GM10266 (cell line): ENCODE results near the gene TOX2.

Experiments
- DNase-seq: peaks from one replicate; pipeline ENCODE4 v3.0.0; 2012; ENCODE audit errors: extremely low spot score
- TF ChIP-seq, protein P1 (sequence below): IDR thresholded peaks from 2 replicates; pipeline ENCODE4 v1.5.1; 2012; ENCODE audit warnings: mild to moderate bottlenecking, low read depth; ENCODE audit not compliant: control insufficient read depth, insufficient read depth; ENCODE audit errors: missing control alignments

Gene TOX2

DNA sequence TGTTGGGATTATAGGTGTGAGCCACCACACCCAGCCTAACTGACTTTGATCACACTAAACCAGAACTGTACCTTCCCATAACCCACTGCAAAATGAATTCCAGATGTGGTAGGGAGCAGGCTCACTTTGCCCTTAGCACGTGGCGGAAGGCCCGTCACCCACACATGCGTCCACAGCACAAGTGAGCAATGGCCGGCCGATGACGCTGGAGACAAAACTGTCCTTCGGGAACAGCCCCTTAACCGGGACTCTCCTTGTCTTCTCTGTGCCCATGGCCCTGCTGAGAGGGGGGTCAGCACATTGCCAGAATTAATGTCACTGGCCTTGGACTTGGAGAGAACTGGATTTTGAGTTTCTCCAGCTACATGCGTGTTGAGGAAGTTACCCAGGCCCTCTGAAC is 107.2 kb downstream of the TOX2 start:
- TF ChIP-seq, protein P1, sequence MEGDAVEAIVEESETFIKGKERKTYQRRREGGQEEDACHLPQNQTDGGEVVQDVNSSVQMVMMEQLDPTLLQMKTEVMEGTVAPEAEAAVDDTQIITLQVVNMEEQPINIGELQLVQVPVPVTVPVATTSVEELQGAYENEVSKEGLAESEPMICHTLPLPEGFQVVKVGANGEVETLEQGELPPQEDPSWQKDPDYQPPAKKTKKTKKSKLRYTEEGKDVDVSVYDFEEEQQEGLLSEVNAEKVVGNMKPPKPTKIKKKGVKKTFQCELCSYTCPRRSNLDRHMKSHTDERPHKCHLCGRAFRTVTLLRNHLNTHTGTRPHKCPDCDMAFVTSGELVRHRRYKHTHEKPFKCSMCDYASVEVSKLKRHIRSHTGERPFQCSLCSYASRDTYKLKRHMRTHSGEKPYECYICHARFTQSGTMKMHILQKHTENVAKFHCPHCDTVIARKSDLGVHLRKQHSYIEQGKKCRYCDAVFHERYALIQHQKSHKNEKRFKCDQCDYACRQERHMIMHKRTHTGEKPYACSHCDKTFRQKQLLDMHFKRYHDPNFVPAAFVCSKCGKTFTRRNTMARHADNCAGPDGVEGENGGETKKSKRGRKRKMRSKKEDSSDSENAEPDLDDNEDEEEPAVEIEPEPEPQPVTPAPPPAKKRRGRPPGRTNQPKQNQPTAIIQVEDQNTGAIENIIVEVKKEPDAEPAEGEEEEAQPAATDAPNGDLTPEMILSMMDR = no peak
- DNase-seq = no peak

DNA sequence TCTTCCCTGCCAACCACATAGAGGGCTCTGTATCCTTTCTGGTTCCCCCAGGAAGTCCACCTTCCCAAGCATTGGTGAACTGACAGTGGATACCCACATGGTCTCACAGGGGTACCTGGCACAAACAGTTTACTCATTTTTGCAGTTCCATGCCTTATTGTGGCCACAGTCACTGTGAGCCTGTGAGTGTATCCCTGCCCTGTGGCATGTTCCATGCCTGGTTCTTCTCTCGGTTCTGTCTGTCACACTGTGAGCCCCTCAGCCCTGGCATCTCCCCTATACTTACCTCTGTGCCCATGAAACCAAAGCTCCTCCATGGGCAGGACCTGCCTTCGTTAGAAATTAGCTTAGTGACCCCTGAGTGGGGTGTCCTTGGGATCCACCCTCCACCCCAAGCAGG is 107.8 kb downstream of the TOX2 start:
- TF ChIP-seq, protein P1 = no peak
- DNase-seq = no peak

DNA sequence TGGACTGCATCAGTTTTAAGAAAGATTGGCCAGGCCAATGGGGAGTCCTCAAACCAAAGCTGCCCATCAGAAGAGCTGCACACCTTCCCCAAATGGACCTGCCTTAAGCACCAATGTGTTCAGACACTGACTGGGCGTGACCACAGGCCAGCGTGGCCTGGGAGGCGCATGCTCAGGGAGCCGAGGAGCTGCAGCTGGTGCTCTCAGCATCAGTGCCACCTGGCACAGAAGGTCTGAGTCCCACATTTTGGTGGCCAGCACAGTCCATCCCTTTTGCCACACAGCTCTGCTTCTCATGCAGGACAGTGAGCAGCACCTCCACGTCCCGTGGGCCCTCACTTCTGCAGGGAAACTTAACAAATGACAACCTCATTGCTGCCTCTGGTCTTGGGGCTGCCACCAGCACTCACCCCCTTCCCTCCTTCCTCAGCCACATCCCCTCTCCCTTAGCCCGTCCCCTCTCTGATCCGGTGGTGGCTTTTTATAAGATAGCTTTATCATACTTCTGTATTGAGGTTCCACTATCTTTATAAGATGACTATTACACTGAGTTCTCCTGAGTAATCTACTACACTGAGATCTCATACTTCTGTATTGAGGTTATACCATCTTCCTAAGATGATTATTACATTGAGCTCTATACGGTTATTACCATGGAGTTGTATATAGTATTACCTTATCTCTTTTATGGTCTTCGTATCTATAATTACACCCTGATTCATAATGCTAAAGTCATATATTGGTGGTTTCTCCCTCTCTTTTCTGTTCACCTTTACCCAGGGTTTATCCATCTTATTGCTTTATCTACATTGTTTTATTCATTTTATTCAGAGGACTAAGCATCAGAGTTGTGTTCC is 109.1 kb downstream of the TOX2 start:
- TF ChIP-seq, protein P1 = no peak
- DNase-seq = no peak

DNA sequence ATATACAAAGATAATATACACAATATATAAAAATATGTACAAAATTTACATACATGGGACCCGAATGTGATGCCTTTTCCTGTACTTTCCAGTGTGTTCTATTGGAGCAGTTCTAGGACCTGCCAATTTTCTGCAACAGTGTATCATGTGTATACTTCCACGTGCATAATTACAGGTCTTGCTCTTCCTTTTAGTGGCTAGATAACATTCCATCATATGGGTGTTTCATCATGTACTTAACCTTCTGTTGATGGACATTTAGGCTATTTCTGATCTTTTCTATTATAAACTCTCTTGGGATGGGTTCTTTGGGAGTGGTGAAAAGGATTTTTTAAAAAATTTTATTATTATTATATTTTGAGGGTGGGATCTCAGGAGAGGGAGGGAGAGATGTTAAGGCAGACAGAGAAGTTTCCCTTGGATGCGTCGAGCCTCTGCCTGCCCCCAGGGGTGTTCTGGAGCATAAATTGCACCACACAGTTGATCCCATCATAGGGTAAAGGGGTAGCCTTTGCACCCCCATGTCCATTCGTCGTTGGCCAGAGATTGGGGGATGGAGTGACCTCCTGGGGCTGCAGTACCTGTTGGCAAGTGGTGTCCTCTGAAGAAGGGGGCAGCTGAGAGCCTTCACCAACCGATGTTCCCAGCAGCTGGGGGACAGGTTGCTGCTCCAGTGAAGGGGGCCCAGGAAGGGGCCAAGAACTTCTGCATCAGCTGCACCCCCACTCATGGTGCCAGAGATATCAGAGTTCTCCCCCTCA is 110.3 kb downstream of the TOX2 start:
- no peak for DNase-seq
- TF ChIP-seq, protein P1 = no peak

DNA sequence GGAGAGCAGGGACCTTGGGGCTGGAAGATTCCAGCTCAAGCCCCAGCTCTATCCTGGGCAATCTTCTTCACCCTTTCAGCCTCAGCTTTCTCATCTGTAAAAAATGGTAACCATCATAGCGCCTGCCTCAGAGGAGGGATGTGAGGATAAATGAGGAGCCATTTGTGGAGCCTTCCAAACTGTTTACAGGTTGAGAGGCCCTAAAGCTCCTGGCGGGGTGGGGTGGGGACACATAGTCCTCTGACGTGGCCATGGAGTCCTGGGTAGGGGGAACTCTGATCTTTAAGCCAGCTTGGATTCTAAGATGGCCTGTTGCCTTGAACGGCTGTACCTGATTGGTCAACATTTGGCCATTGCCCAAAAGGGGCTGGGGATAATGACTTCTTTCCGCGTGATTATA is 111.1 kb downstream of the TOX2 start:
- TF ChIP-seq, protein P1 = no peak
- DNase-seq = no peak

DNA sequence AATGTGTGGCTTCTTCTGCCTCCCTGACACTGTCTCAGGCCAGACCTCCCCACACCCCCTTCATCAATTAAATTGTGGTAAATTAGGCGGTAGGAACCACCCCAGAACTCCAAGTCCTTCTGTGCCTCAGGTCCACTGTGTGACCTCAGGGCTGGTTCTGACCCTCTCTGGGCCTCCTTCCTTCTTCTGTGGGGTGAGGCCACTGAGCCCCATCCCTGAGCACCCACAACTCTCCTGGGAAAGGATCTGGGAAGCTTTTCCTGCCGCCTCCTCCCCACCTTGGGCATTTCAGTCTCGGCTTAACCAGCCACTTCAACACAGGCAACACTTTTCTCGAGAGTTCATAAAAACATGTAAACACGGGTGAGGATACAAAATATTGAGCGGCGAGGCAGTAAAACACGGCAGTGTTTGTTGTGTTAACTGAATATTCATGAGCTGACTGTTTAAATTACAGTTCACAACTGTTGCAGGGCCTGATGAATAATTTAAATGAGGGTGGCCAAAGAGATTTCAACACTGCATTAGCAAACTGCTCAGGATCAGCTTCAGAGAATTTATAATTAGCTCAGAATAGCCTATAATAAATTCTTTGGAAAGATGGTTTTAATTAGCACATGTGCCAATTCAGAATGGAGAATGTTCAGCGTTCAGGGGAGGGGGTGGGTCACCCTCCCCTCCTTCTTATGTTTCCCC is 112.1 kb downstream of the TOX2 start:
- TF ChIP-seq, protein P1 = no peak
- DNase-seq = no peak
